Measurements from ENCODE around the gene COL4A2. TPM values are rescaled to one million over a fixed set of nuclear protein-coding genes. Genes with fewer than 3 reads are reported as not detected.

COL4A2 gene
- polyA plus RNA-seq, 1 donor (not counting 4 experiments of a cell fraction or from before 2014, with no cell fraction given): 30.7 TPM

DNA sequence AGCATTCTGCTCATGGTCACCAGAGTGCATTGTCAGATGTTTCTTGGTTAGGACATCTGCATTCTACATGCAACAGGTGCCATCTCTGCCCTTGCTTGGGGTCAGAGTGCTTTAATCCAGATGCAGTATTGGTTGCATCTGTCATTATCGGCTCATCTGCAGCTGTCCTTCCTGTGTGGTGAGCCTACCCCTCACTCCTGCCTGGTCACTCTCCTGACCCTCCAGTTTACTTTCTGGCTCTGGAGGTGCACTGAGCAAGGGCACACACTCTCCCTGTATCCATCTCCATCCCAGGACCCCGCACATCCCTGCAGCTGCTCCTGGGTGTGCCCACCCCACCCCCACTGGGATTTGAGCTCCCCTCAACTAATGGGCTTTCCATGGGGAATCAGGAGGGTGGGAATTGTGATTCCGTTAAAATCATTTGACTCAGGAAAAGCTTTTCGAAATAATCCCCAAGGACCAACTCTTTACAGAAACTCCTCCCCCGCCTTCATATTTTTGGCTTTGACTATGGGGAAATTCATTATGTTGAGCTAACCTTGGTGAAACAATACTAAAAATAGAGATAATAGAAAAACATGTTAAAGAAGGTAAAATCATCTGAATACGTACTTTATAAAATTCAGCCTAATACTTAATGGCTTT lies 70.2 kb downstream of the COL4A2 start:
- Histone ChIP-seq H3K9me1 (ENCODE audit: control insufficient read depth, extremely low read depth, insufficient read depth, low read length) (peaks cover 3% of the 10 kb centered on the region), H3K4me2 (ENCODE audit: control insufficient read depth, extremely low read depth, insufficient read depth, low read depth, low read length) (no peak overlapping the region), H3K4me3 (ENCODE audit: control insufficient read depth in 2 of 3, extremely low read depth in 1 of 3, insufficient read depth in 2 of 3, low read depth in 1 of 3, low read length in 3 of 3) (no peak overlapping the region), H3K9me3 (ENCODE audit: control insufficient read depth, low read depth, low read length) (no peaks in the 10 kb centered on the region), H2AFZ (ENCODE audit: control insufficient read depth, low read length) (no peak overlapping the region), H3K79me2 (ENCODE audit: control insufficient read depth, insufficient read depth, low read length) (peaks cover 4% of the 10 kb centered on the region), H3K4me1 (ENCODE audit: control insufficient read depth, extremely low read depth, insufficient read depth, low read length) (peaks cover 21% of the 10 kb centered on the region), H3K27ac (ENCODE audit: control insufficient read depth, insufficient read depth, low read length) (no peak overlapping the region), H4K20me1 (ENCODE audit: control insufficient read depth, extremely low read depth, insufficient read depth, low read length) (no peaks in the 10 kb centered on the region), H3K36me3 (ENCODE audit: control insufficient read depth in 2 of 2, extremely low read depth in 1 of 2, insufficient read depth in 2 of 2, low read length in 2 of 2) (no peaks in the 10 kb centered on the region), H3K27me3 (ENCODE audit: control insufficient read depth, extremely low read depth, insufficient read depth, low read length) (no peaks in the 10 kb centered on the region), H3K9ac (ENCODE audit: control insufficient read depth, extremely low read depth, insufficient read depth, low read length) (no peak overlapping the region)
- TF ChIP-seq EZH2 (IDR thresholded peaks at IDR 0.05; ENCODE audit: low read length): no peak
- no peak for TF ChIP-seq CTCF (optimal IDR thresholded peaks at IDR 0.05 in 1 of 3, IDR thresholded peaks at IDR 0.05 in 1 of 3, conservative IDR thresholded peaks at IDR 0.05 in 1 of 3; ENCODE audit: extremely low read depth in 1 of 3, insufficient read depth in 2 of 3, low read length in 3 of 3)
- DNase-seq (ENCODE audit: low read depth, low spot score) (no peak), FAIRE-seq (no peak)
- dilution Hi-C loops (cut with MboI; ENCODE audit: extremely low pct_ligation_motif_present, low sequenced_read_pairs): no loop called here

- no peak for DNase-seq (ENCODE audit: low read depth, low spot score)
- no peak overlapping the region for H3K4me3 ChIP-seq (ENCODE audit: control insufficient read depth in 2 of 3, extremely low read depth in 1 of 3, insufficient read depth in 2 of 3, low read depth in 1 of 3, low read length in 3 of 3)
- no peak for FAIRE-seq
- H3K4me1 ChIP-seq (ENCODE audit: control insufficient read depth, extremely low read depth, insufficient read depth, low read length): peaks cover 21% of the 10 kb centered on the region
- no peak overlapping the region for H2AFZ ChIP-seq (ENCODE audit: control insufficient read depth, low read length)
- dilution Hi-C loops (cut with MboI; ENCODE audit: extremely low pct_ligation_motif_present, low sequenced_read_pairs): no loop called here
- no peaks in the 10 kb centered on the region for H3K27me3 ChIP-seq (ENCODE audit: control insufficient read depth, extremely low read depth, insufficient read depth, low read length)
- H3K9me1 ChIP-seq (ENCODE audit: control insufficient read depth, extremely low read depth, insufficient read depth, low read length): peaks cover 3% of the 10 kb centered on the region
- no peaks in the 10 kb centered on the region for H3K36me3 ChIP-seq (ENCODE audit: control insufficient read depth in 2 of 2, extremely low read depth in 1 of 2, insufficient read depth in 2 of 2, low read length in 2 of 2)
- no peak overlapping the region for H3K27ac ChIP-seq (ENCODE audit: control insufficient read depth, insufficient read depth, low read length)
- peaks cover 4% of the 10 kb centered on the region for H3K79me2 ChIP-seq (ENCODE audit: control insufficient read depth, insufficient read depth, low read length)
- H3K4me2 ChIP-seq (ENCODE audit: control insufficient read depth, extremely low read depth, insufficient read depth, low read depth, low read length): no peak overlapping the region
- H3K9ac ChIP-seq (ENCODE audit: control insufficient read depth, extremely low read depth, insufficient read depth, low read length): no peak overlapping the region
- TF ChIP-seq CTCF (optimal IDR thresholded peaks at IDR 0.05 in 1 of 3, IDR thresholded peaks at IDR 0.05 in 1 of 3, conservative IDR thresholded peaks at IDR 0.05 in 1 of 3; ENCODE audit: extremely low read depth in 1 of 3, insufficient read depth in 2 of 3, low read length in 3 of 3): no peak
- no peak for TF ChIP-seq EZH2 (IDR thresholded peaks at IDR 0.05; ENCODE audit: low read length)
- H3K9me3 ChIP-seq (ENCODE audit: control insufficient read depth, low read depth, low read length): no peaks in the 10 kb centered on the region
- no peaks in the 10 kb centered on the region for H4K20me1 ChIP-seq (ENCODE audit: control insufficient read depth, extremely low read depth, insufficient read depth, low read length)
Observed at GRCh38 chr13:110377826-110378201, 70.7 kb downstream of the COL4A2 start.

Measured in keratinocyte (primary cell).